Activated CD4-positive, alpha-beta T cell treated with anti-CD3 and anti-CD28 coated beads for 48 hours (primary cell): ENCODE results near the gene TPRA1.
A peak's percentile ranks its signal among the peaks of the same experiment; 100 is the strongest.

Source experiments
- DNase-seq: peaks from one replicate; pipeline ENCODE4 v3.0.0-alpha.2; 2020

TPRA1 gene

GRCh38 chr3:127588806-127589577, 1.5 kb downstream of the TPRA1 start:
- DNase-seq: peak; percentile 57

GRCh38 chr3:127587876-127588275, 2.7 kb downstream of the TPRA1 start:
- no peak for DNase-seq

GRCh38 chr3:127585813-127586413, 4.6 kb downstream of the TPRA1 start:
- DNase-seq: no peak

GRCh38 chr3:127585163-127585812, 5.2 kb downstream of the TPRA1 start:
- DNase-seq: no peak

- no peak for DNase-seq
Observed at GRCh38 chr3:127584734-127585133, 5.8 kb downstream of the TPRA1 start.

- DNase-seq: no peak
Observed at GRCh38 chr3:127580327-127581060, 10.0 kb downstream of the TPRA1 start.

- no peak for DNase-seq
Observed at GRCh38 chr3:127578802-127579201, 11.7 kb downstream of the TPRA1 start.

GRCh38 chr3:127578168-127578567, 12.4 kb downstream of the TPRA1 start:
- DNase-seq: no peak

GRCh38 chr3:127577448-127577847, 13.1 kb downstream of the TPRA1 start:
- no peak for DNase-seq

GRCh38 chr3:127574880-127575878, 15.4 kb downstream of the TPRA1 start:
- peak; percentile 89 for DNase-seq

- DNase-seq: no peak
Observed at GRCh38 chr3:127573912-127574311, 16.6 kb downstream of the TPRA1 start.

GRCh38 chr3:127573401-127573800, 17.1 kb downstream of the TPRA1 start:
- DNase-seq: no peak

GRCh38 chr3:127572735-127573134, 17.8 kb downstream of the TPRA1 start:
- no peak for DNase-seq

- DNase-seq: no peak
Observed at GRCh38 chr3:127572186-127572585, 18.3 kb downstream of the TPRA1 start.

- DNase-seq: no peak
Observed at GRCh38 chr3:127570520-127570919, 20.0 kb downstream of the TPRA1 start.

GRCh38 chr3:127569160-127569559, 21.4 kb downstream of the TPRA1 start:
- DNase-seq: no peak

GRCh38 chr3:127568586-127568985, 21.9 kb downstream of the TPRA1 start:
- DNase-seq: no peak

GRCh38 chr3:127566833-127567232, 23.7 kb downstream of the TPRA1 start:
- DNase-seq: no peak

- DNase-seq: no peak
Observed at GRCh38 chr3:127565711-127566110, 24.8 kb downstream of the TPRA1 start.

- no peak for DNase-seq
Observed at GRCh38 chr3:127560051-127560787, 30.3 kb downstream of the TPRA1 start.

GRCh38 chr3:127556565-127556964, 34.0 kb downstream of the TPRA1 start:
- no peak for DNase-seq
